Measurements from ENCODE around the gene SLC26A2. TPM values are rescaled to one million over a fixed set of nuclear protein-coding genes. Genes with fewer than 3 reads are reported as not detected.

The SLC26A2 gene
- total RNA-seq, 4 donors from 2014 or later = 10.1 to 13.6 (median 12.8) TPM

- intact Hi-C loops (cut with DNase I) = no loop called here
- Histone ChIP-seq H3K4me1 (no peaks in the 10 kb centered on the region), H3K27me3 (no peaks in the 10 kb centered on the region), H3K4me3 (replicated peaks in 1 of 3) (no peak overlapping the region), H3K36me3 (no peaks in the 10 kb centered on the region), H3K9me3 (no peaks in the 10 kb centered on the region), H3K27ac (no peak overlapping the region)
- no peak for DNase-seq
- 87 to 89% methylated on average over 7 of the region's 7 CpGs for WGBS, 2 donors
- TF ChIP-seq POLR2A (IDR thresholded peaks at IDR 0.05) (no peak), CTCF (IDR thresholded peaks at IDR 0.05) (no peak)
These were observed 44.9 kb upstream of the SLC26A2 start for GRCh38 chr5:149915392-149916260.

- no peak overlapping the region for H3K4me3 ChIP-seq (replicated peaks in 1 of 3)
- no peak overlapping the region for H3K27ac ChIP-seq
- intact Hi-C loops (cut with DNase I) = no loop called here
- H3K27me3 ChIP-seq = no peaks in the 10 kb centered on the region
- H3K9me3 ChIP-seq = no peaks in the 10 kb centered on the region
- no peaks in the 10 kb centered on the region for H3K36me3 ChIP-seq
- 82 to 85% methylated on average over 7 of the region's 7 CpGs for WGBS, 2 donors
- DNase-seq = no peak
- H3K4me1 ChIP-seq = no peaks in the 10 kb centered on the region
- TF ChIP-seq CTCF (IDR thresholded peaks at IDR 0.05) (no peak), POLR2A (IDR thresholded peaks at IDR 0.05) (no peak)
These were observed 44.1 kb upstream of the SLC26A2 start for GRCh38 chr5:149916334-149917072.

- Histone ChIP-seq H3K9me3 (no peaks in the 10 kb centered on the region), H3K36me3 (no peaks in the 10 kb centered on the region), H3K27me3 (no peaks in the 10 kb centered on the region), H3K4me3 (replicated peaks in 1 of 3) (no peak overlapping the region), H3K27ac (no peak overlapping the region), H3K4me1 (no peaks in the 10 kb centered on the region)
- no peak for DNase-seq
- intact Hi-C loops (cut with DNase I) = no loop called here
- 63 to 66% methylated on average over 6 of the region's 6 CpGs for WGBS, 2 donors
- no peak for TF ChIP-seq CTCF (IDR thresholded peaks at IDR 0.05)
- no peak for TF ChIP-seq POLR2A (IDR thresholded peaks at IDR 0.05)
These were observed 43.4 kb upstream of the SLC26A2 start for GRCh38 chr5:149917073-149917676.

- TF ChIP-seq CTCF (IDR thresholded peaks at IDR 0.05) (no peak), POLR2A (IDR thresholded peaks at IDR 0.05) (no peak)
- Histone ChIP-seq H3K36me3 (no peaks in the 10 kb centered on the region), H3K9me3 (no peaks in the 10 kb centered on the region), H3K4me1 (no peaks in the 10 kb centered on the region), H3K4me3 (replicated peaks in 1 of 3) (no peak overlapping the region), H3K27ac (no peak overlapping the region), H3K27me3 (no peaks in the 10 kb centered on the region)
- WGBS, 2 donors = 91 to 93% methylated on average over 3 of the region's 3 CpGs
- intact Hi-C loops (cut with DNase I) = no loop called here
- DNase-seq = no peak
These were observed 39.0 kb upstream of the SLC26A2 start for GRCh38 chr5:149921597-149921996.

Data from thyroid gland (tissue), 4 donors.